ENCODE results near the gene DAND5.
"Not testable (repeated sequence)": the region's sequence is repeated elsewhere in the genome, so short reads cannot be mapped to it uniquely, and the experiment has no call there.

The DAND5 gene

DNA sequence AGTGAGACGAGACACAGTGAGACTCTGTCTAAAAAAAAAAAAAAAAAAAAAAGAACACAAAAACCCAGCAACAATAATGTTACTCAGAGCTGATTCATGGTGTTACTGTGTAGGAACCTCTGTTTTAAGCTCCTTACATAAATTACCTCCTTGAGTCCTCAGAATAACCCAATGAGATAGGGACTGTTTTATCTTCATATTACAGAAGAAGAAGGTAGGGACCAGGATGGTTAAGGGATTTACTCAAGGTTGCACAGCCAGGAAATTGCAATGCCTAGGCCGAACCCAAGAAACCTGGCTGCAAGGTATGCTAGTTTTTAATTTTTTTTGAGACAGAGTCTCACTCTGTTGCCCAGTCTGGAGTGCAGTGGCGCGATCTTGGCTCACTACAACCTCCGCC lies 1.5 kb upstream of the DAND5 start:
- DNase-seq, result no peak

DNA sequence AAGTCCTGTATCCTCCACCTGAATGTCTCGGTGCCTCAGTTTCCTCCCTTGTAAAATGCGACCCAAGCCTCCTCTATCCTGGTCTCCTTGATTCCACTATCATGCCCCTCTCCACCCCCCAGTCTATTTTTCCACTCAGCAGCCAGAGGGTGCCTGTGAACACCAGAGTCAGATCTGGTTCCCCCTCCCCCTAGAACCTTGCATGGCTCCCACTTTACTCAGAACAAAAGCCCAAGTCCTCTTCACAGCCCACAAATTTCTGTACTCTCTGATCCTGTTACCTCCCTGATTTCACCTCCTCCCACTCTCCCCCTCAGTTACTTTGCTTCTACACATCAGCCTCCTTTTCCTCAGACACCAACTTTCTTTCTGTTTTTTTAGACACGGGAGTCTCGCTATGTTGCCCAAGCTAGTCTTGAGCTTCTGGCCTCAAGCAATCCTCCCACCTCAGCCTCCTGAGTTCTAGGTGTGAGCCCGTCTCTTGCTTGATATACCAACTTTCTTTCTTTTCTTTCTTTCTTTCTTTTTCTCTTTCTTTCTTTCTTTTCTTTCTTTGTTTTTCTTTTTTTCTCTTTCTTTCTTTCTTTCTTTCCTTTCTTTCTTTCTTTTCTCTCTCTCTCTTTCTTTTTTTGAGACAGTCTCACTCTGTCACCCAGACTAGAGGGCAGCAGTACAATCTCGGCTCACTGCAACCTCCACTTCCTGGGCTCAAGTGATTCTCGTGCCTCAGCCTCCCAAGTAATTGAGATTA lies 869 bp downstream of the DAND5 start:
- DNase-seq, result no peak

DNA sequence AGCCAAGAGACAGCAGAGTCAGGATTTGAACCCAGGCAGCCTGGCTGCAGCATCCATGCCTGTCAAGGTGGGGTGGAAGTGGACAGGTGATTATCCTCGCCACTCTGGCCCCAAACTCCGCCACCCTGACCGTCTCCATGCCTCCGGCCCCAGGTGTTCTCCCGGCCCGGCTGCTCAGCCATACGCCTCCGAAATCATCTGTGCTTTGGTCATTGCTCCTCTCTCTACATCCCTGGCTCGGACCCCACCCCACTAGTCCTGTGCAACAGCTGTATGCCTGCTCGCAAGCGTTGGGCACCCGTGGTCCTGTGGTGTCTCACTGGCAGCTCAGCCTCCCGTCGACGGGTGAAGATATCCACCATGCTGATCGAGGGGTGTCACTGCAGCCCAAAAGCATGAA lies 3.9 kb downstream of the DAND5 start:
- no peak for DNase-seq

DNA sequence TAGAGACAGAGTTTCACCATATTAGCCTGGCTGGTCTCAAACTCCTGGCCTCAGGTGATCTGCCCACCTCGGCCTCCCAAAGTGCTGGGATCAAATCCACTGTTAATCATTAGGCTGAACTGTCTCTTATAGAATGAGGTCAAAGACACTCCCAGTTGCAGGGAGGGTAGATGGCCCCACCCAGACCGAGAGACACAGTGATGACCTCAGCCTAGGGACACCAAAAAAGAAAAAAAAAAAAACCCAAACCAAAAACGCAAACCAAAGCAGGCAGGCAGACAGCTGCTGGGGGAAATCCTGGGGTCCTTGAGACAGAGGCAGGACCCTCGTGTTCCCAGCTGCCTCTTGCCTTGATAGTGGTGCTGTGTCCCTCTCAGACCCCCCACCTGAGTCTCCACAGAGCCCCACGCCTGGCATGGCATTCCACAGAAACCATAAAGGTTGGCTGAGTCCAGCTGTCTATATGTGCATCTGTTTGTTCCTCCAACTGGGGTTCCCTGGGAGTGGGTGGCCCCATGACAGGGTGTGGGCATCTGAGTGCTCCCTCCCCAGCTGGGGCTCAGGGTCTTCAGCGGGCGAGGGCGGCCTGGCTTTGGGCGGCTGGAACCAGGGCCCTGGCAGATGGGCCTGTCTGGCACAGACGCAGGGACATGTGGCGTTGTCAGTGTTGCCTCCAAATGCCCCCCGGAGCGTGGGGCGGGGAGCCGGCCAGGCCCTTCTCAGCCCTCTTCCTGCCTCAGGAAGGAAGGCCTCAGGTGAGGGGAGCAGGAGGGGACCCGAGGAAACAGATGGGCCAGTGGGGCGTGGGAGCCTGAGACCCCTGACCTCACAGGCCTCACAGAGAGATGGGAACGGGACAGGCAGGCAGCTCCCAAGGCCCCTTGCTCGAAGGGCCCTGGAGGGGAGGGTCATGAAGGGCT lies 5.2 kb downstream of the DAND5 start:
- DNase-seq, result peak; percentile 69

DNA sequence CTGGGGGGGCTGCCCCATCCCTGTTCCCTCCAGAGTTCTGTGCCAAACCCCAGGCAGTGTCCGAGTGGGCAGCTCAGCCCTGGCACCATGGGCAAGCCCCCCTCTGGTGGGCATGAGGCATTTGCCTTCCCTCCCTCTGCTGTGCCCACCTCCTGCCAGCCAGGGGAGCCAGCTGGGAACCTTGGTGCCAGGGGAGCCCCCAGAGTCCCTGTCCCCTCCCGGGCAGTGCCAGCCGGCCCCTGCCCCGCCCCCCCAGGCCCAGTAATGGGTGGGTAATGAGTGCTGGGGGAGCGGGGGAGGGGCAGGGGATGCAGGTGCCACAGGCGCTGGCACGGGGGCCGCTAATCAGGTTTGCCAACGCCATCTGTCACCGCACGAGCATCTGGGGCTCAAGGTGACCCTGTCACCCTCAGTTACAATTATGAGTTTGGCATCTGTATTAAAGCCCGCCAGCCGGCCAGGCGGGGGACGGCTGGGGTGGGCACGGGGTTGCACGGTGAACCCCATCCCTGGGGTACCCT lies 5.9 kb downstream of the DAND5 start:
- DNase-seq, result peak; percentile 65

DNA sequence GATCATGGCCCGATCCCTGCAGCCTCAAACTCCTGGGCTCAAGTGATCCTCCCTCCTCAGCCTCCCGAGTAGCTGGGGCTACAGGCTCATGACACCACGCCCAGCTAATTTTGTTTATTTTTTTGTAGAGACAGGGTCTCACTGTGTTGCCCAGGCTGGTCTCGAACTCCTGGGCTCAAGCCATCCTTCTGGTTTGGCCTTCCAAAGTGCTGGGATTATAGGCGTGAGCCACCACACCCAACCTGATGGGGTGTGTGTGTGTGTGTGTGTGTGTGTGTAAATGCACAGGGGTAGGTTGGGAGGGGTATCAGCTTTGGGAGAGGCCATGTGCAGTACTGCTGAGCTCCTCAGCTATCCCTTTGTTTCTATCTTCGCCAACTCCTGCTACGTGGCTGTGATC lies 6.7 kb downstream of the DAND5 start:
- DNase-seq, result not testable (repeated sequence)

DNA sequence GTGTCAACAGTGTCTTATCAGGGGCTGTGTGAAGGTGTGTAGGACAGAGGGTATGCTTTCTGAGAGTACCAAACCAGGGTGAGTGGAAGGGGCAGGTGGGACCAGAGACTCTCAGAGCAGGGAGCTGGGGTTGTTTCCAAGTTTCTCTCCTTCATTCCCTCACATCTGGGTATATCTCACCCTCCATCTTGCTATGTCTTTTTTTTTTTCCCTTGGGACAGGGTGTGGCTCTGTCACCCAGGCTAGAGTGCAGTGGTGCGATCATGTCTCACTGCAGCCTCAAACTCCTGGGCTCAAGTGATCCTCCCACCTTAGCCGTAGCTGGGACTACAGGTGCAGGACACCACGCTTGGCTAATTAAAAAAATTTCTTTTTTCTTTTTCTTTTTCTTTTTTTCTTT lies 10.6 kb downstream of the DAND5 start:
- no peak for DNase-seq

DNA sequence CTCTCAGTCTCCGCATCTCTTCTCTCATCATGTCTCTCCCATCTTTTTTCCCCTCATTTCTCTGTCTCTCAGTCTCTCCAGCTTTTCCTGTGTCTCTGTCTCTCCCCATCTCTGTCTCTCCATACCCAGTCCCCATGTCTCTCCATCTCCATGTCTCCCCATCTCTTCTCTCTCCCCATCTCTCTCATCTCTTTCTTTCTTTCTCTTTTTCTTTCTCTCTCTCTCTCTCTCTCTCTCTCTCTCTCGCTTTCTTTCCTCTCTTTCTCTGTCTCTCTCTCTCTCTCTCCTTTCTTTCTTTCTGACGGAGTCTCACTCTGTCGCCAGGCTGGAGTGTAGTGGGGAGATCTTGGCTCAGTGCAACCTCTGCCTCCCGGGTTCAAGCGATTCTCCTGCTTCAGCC lies 13.3 kb downstream of the DAND5 start:
- DNase-seq, result no peak

DNA sequence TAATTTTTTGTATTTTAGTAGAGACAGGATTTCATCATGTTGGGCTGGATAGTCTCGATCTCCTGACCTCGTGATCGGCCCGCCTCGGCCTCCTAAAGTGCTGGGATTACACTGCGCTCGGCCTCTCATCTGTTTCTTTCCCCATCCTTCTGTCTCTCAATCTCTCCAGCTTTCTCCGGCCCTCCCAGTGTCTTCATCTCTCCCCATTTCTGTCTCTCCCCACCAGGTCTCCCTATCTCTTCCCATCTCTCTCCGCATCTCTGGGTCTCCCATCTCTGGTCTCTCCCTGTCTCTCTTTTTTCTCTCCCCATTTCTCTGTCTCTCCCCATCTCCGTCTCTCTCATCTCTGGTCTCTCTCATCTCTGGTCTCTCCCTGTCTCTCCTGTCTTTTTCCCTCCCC lies 13.7 kb downstream of the DAND5 start:
- no peak for DNase-seq

DNA sequence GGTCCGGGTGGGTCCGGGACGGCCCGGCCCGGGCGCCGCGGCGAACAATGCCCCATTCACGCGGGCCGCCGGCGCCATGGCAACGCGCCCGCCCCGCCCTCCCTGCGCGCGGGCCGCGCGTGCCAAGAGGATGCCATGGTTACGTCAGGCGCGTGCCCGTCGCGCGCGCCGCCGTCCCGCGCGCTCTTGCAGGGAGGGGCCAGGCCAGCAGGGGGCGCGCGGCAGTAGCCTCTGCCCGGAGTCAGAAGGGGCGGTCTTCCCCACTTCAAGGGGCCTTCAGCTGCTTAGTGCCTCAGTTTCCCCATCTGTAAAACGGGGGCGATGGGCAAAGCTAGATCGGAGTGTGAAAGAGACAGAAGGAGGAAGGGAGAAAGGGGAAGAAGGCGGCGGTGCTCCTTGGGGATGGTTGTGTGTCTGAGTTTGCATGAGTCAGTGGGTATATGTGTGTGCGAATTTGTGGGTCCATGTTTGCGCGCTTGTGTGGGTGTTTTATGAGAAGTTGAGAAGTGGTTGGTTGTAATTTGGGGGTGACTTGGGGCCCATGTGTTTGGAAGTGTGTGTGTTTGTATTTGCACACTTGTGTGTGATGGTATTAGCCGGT lies 14.3 kb downstream of the DAND5 start:
- peak; percentile 8 for DNase-seq

DNA sequence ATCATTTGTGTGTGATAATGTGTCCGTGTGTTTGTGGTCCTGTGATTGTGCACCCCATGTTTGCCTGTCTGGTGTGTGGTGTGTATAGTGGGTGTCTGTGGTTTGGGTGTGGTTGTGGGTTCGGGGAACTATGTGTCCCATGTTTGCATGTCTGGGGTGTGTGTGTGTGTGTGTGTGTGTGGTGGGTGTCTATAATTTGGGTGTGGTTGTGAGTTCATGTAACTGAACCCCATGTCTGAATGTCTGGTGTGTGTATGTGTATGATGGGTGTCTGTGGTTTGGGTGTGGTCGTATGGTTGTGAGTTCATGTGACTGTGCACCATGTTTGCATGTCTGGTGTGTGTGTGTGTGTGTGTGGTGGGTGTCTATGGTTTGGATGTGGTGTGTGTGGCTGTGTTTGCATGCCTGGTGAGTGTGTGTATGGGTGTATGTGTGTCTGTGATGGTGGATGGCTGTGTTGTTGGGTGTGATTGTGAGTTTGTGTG lies 14.8 kb downstream of the DAND5 start:
- no peak for DNase-seq

DNA sequence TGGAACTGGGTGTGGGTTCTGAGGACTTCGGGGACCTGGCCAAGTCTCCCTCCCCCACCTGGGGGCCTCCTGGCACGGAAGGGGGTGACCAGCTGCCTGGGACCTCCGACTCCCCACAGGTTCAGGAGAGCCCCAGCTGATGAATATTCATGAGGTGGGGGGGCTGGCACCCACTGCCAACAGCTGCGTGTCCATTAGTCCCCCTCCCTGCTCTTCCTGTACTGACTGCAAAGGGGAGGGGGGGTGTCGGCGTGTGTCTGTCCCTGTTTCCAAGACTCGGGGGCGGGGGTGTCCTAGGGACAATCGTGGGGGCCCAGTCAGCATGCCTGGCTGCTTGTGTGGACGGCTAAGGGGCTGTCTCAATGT lies 15.3 kb downstream of the DAND5 start:
- no peak for DNase-seq

DNA sequence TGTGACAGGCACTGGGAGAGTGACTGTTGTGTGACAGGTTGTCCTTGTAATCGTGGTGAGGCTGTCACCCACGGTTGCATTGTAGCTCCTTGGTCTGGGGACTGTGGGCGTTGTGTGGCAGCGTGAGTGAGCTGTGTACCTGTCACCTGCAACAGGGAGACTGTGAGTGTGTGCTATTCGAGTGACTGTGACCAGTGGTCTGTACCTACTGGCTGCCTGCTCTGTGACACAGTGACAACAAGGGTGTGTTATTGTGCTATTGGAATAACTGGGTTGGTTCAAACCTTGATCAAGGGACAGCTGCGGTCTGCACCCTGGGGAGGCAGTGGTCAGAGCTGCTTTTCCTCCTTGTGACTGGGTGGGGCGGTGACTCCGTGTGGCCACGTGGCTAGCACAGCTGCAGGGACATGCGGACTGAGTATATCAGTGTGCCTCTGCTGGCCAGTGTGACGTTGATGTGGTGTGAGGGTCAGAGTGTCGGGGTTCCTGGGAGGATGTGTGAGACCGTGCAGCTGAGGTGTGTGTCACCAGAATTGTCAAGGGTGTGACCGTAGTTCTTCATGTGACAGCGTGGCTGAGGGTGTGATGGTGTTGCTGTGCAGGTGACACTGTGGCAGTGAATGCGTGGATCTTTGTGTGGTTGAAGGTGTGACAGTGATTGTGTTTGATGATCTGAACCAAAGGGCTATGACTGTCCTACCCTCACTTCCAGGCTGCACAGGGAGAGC lies 15.8 kb downstream of the DAND5 start:
- no peak for DNase-seq

DNA sequence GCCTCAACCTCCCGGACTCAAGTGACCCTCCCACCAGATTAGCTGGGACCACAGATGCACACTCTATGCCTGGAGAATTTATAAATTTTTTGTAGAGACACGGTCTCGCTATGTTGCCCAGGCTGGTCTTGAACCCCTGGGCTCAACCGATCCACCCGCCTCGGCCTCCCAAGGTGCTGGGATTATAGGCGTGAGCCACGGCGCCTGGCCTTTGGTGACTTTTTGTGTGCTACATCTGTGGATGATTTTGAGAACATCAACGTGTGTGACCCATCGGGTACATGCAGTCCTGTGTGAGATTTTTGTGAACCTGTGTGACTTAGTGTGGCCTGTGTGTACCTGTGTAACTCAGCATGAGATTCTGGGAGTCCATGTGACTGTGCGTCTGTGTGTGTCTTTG lies 17.4 kb downstream of the DAND5 start:
- no peak for DNase-seq

DNA sequence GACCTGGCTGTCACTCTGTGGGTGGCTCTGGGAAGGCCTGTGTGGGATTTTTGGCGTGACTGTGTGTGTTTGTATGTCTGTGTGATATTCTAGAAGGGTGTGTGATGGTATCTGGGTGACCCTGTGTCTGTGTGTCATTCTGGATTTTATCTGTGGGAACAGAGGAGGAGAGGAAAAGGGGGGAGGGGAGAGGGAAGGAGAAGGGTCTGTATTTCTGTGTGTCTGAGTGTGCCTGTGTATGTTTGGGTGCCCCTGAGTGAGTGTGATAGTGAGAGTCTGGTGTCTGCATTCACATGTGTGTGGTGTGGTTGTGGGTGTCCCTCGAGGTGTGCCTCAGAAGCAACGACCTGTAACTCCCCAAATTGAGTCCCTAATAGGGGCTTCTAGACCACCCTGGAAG lies 17.8 kb downstream of the DAND5 start:
- DNase-seq, result no peak

DNA sequence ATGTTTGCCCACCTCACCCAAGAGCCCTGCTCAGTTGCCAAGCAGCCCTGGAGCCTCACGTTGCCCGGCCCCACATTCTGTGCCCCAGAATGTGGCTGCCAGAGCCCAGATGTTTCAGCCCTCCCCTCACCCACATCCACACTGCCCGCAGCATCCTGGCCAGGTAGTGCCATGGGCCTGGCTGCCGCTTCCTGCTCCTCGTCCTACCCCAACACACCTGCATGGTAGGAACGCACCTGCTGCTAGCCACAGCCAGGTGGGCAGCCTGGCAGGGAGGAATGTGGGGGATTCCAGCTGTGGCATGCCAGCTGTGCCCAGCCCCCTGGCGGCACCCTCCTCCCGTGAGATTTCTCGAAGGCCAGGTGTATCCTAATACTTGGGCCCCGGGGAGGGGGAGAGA lies 18.4 kb downstream of the DAND5 start:
- no peak for DNase-seq

DNA sequence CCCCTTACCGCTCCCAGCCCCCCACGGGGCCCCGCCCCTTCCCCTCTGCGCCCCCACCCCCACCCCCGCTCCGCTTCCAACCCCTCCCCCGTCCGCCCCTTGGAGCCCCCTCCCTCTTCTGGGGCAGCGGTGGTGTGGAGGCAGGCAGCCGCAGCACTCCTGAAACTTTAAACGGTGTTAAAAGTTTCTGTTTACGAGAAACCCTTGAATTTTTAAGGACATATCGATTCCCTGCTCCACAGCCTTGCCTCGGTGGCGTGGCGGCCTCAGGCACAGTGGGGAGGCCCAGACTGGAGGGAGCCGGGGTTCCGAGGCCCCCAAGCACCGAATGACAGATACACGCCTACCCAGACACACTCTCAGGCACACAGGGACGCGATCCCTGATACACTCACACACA lies 21.1 kb downstream of the DAND5 start:
- no peak for DNase-seq

DNA sequence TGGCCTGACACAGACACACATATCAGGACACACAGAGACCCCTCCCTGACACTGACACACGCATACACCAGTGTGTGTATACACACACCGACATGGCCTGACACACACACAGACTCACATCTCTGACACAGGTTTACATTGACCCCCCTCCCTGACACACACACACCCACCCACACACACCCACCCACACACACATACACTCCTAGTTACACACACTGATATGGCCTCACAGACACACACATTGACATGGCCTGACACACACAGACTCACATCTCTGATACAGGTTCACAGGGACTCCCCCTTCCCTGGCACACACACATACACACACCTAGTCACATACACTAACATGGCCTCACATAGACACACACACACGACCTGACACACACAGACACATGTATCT lies 21.5 kb downstream of the DAND5 start:
- DNase-seq, result no peak

DNA sequence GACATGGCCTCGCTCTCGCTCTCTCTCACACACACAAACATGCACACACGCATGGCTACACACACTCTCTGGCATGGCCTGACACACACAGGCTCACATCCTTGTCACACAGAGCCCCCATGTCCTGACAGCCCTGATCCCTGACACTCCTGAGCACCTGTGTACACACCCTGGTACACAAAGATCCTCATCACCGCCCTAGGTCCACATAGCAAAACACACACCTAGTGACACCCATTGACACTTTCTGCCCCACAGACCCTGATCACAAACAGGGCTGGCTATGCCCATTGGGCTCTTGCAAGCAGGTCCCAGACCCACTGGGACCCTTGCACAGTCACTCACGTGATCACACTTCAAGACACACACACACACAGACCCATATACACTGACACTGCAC lies 21.9 kb downstream of the DAND5 start:
- no peak for DNase-seq

DNA sequence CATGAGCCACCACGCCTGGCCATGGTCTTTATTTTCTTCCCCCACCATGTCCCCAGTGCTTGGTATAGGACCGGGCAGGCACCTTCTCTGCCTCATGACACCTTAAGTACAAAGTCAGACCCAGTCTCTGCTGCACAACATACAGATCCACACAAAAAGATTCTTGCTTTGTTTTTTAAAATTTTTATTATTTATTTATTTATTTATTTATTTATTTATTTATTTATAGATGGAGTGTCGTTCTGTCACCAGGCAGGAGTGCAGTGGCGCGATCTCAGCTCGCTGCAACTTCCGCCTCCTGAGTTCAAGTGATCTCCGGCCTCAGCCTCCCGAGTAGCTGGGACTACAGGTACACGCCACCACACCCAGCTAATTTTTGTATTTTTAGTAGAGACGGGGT lies 23.4 kb downstream of the DAND5 start:
- DNase-seq, result no peak

DNA sequence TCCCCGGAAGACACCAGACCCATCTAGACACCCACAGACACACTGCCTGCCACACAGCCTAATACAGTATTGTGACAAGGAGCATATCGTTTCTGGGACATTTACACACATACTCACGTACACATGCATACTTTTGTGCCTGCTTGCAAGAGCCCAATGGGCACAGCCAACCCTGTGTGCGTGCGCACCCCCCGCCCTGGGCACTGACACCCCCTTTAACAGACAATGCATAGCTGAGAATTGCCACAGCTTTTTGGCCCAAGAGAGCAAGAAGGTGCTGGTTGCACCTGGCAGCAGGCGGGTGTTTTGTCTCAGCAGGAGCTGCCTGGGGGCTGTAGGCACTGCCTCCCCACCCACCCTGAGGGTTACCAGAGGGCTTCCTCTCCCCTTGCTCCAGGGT lies 24.2 kb downstream of the DAND5 start:
- no peak for DNase-seq

DNA sequence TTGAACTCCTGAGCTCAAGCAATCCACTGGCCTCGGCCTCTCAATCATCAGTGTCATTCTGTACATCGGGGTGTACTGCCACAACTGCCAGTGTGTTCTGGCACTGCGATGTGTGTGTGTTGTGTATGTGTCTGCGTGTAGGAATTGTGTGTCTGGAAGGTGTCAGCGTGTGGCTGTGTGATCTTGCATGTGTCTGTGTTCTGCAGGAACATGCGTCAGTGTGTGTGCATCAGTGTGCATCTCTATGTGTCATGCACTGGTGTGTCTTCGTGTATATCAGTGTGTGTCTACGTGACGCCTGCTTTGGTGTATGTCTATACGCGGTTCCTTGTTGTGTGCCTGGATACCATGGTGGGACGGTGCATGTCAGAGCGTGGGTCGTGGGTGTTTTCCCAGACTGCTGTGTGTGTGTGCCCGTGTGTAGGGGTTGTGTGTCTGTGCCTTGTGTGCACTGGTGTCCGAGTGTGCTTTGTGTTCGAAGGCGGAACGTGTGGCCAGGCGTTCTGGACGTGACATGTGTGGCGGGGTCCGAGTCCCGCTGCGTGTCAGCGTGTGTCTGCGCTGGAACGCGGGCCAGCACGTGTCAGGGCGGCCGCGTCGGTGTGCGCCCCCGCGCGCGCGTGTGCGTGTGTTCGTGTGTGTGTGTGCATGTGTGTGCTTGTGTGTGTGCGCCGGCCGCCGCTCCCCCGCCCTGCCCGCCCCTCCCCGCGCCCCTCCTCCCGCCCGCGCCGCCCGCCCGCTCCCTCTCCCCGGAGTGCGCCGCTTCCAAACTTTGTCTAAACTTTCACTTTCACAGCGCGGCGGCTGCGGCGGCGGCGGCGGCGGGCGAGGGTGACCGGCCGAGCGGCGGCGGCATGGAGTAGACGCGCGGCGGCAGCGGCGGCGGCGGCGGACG lies 25.6 kb downstream of the DAND5 start, which contains the start of gene NFIX:
TSS of gene NFIX (plus strand) at position 775 of the 895 bp plus-strand sequence. CDS start 363 bp downstream, outside the sequence.
- no peak for DNase-seq
